Breast epithelium (tissue), 4 donors: ENCODE measurements around the gene KIAA0040. TPM values are rescaled to one million over a fixed set of nuclear protein-coding genes. Genes with fewer than 3 reads are reported as not detected.
A peak's percentile ranks its signal among the peaks of the same experiment; 100 is the strongest.

Source experiments
- DNase-seq, 2 donors: peaks; one replicate each; pipeline ENCODE4 v3.0.0-alpha.2; 2019; ENCODE audit warnings: low spot score in 2 of 2
- H3K27ac ChIP-seq, 2 donors: fragments of 200-600 bp; sonication (generic) in 1 of 2; one replicate each; pipeline ENCODE4 v1.5.1; 2016 to 2019; ENCODE audit warnings: mild to moderate bottlenecking in 1 of 2
- H3K27me3 ChIP-seq, 2 donors: fragments of 200-600 bp; sonication (generic) in 1 of 2; one replicate each; pipeline versions ENCODE4 v1.5.1 to v1.6.0; 2017 to 2019; ENCODE audit warnings: control low read depth in 1 of 2, mild to moderate bottlenecking in 1 of 2
- H3K36me3 ChIP-seq: fragments of 200-600 bp; one replicate; pipeline ENCODE4 v1.5.1; 2019
- H3K4me1 ChIP-seq, 2 donors: fragments of 200-600 bp; sonication (generic); one replicate each; pipeline ENCODE4 v1.5.1; 2016 to 2019; ENCODE audit warnings: control low read depth in 1 of 2
- H3K4me3 ChIP-seq, 3 donors: fragments of 200-600 bp; sonication (generic); 1 replicate in 2 of 3; 2 replicates in 1 of 3; pipeline ENCODE4 v1.5.1; 2016 to 2019; ENCODE audit warnings: mild to moderate bottlenecking in 3 of 3, moderate library complexity in 2 of 3
- H3K9me3 ChIP-seq, 2 donors: fragments of 200-600 bp; sonication (generic) in 1 of 2; one replicate each; pipeline ENCODE4 v1.5.1; 2016 to 2019; ENCODE audit warnings: control low read depth in 1 of 2
- POLR2A ChIP-seq: fragments of 450-650 bp; IDR thresholded peaks from one replicate; pipeline ENCODE4 v1.6.1; 2016; ENCODE audit warnings: antibody characterized with exemption, mild to moderate bottlenecking, moderate library complexity
- POLR2AphosphoS5 ChIP-seq, 3 donors: sonication (generic); formaldehyde crosslinking; IDR thresholded peaks; one replicate each; pipeline ENCODE4 v1.6.1; 2017; ENCODE audit warnings: antibody characterized with exemption in 3 of 3
- intact Hi-C: fragments of 100-400 bp; cut with DNase I; formaldehyde crosslinking; loops from one replicate; pipeline ENCODE4 v1.15.1; 2023; ENCODE audit warnings: low total_unique reads
- total RNA-seq, 3 donors: library from RNA; depleted of rRNA; stranded (reverse); fragments of >200 nt; gene quantifications; one replicate each; pipeline ENCODE4 v1.1.0, GENCODE V29; 2016
- TF ChIP-seq, protein P1 (sequence below), 3 donors: fragments of 450-650 bp; IDR thresholded peaks; one replicate each; pipeline ENCODE4 v1.5.1; 2016 to 2017; ENCODE audit warnings: antibody characterized with exemption in 3 of 3, mild to moderate bottlenecking in 3 of 3, moderate library complexity in 3 of 3

KIAA0040 gene
- total RNA-seq, 3 donors from 2014 or later: 43.6 to 160 (median 56.9) TPM

DNA sequence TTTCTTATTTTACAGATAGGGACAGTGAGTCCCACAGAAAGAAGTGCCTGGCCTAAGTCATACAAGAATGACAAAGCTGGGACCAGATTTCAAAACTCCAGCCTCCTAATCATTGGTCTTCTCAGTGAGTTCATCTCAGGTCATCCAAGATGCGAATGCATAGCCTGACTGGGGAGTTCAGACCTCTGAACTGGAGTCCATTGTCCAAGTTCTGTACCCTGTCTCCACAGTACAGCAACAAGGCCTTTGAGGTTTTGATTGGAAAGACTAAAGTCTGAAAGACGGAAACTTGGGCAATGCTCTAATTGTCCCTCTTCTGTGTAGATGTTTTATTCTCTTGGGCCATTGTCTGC, 63.0 kb downstream of the KIAA0040 start:
- no peak for DNase-seq
- Histone ChIP-seq H3K4me1 (peaks cover 4% of the 10 kb centered on the region in 2 donors), H3K27ac (peak overlapping the region in 1 of 2 donors; percentile 68), H3K27me3 (no peaks in the 10 kb centered on the region), H3K36me3 (no peaks in the 10 kb centered on the region), H3K4me3 (no peak overlapping the region), H3K9me3 (no peaks in the 10 kb centered on the region)
- intact Hi-C loops: no loop called here
- TF ChIP-seq POLR2A (no peak), POLR2AphosphoS5 (IDR thresholded peaks at IDR 0.05) (no peak)
- TF ChIP-seq, protein P1, sequence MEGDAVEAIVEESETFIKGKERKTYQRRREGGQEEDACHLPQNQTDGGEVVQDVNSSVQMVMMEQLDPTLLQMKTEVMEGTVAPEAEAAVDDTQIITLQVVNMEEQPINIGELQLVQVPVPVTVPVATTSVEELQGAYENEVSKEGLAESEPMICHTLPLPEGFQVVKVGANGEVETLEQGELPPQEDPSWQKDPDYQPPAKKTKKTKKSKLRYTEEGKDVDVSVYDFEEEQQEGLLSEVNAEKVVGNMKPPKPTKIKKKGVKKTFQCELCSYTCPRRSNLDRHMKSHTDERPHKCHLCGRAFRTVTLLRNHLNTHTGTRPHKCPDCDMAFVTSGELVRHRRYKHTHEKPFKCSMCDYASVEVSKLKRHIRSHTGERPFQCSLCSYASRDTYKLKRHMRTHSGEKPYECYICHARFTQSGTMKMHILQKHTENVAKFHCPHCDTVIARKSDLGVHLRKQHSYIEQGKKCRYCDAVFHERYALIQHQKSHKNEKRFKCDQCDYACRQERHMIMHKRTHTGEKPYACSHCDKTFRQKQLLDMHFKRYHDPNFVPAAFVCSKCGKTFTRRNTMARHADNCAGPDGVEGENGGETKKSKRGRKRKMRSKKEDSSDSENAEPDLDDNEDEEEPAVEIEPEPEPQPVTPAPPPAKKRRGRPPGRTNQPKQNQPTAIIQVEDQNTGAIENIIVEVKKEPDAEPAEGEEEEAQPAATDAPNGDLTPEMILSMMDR (IDR thresholded peaks at IDR 0.05): no peak

DNA sequence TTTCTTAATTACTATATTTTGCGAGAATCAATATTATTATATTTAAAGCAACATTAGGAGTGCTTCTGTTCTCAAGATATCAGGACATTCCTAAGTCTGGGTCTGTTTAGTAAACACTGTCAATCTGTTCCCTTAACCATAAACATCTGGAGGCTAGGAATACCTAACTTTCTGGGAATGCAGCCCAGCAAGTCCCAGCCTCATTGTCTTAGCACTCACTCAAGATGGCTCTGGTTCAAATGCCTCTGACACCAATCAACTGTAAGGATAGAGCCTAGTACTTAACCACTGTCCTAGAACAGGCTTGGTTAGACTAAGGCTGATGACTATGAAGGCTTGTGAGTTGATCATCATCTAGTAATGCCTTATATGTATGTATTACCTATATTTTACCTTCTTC, 63.4 kb downstream of the KIAA0040 start:
- Histone ChIP-seq H3K27me3 (no peaks in the 10 kb centered on the region), H3K27ac (peak overlapping the region in 1 of 2 donors; percentile 68)

DNA sequence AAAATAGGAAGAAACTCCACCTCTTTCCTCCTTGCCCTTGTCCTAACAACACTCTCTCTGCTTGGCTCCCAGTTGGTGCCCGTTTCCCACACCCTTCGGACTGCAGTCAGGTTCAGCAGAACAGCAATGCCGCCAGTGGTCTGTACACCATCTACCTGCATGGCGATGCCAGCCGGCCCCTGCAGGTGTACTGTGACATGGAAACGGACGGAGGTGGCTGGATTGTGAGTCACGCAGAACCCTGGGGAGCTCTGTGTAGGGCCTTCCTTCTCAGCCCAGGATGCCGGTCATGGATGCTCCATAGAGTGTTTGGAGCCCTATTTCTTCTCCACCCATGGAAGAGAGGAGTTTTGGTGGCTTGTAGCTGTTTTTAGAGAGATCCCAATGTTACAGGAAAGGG, 64.1 kb downstream of the KIAA0040 start:
- Histone ChIP-seq H3K9me3 (no peaks in the 10 kb centered on the region), H3K27me3 (no peaks in the 10 kb centered on the region), H3K36me3 (no peaks in the 10 kb centered on the region), H3K4me1 (peaks cover 4% of the 10 kb centered on the region in 2 donors), H3K4me3 (no peak overlapping the region), H3K27ac (no peak overlapping the region)
- intact Hi-C loops: no loop called here
- TF ChIP-seq POLR2A: no peak
- TF ChIP-seq, protein P1 (IDR thresholded peaks at IDR 0.05): no peak
- DNase-seq: no peak

More for the DNA sequence above, 63.4 kb downstream of the KIAA0040 start:
- Histone ChIP-seq H3K36me3 (no peaks in the 10 kb centered on the region), H3K4me1 (peaks cover 4% of the 10 kb centered on the region in 2 donors), H3K4me3 (no peak overlapping the region), H3K9me3 (no peaks in the 10 kb centered on the region)
- intact Hi-C loops: no loop called here
- no peak for DNase-seq
- no peak for TF ChIP-seq POLR2AphosphoS5 (IDR thresholded peaks at IDR 0.05)
- TF ChIP-seq, protein P1 (IDR thresholded peaks at IDR 0.05): no peak
- TF ChIP-seq POLR2A: no peak

DNA sequence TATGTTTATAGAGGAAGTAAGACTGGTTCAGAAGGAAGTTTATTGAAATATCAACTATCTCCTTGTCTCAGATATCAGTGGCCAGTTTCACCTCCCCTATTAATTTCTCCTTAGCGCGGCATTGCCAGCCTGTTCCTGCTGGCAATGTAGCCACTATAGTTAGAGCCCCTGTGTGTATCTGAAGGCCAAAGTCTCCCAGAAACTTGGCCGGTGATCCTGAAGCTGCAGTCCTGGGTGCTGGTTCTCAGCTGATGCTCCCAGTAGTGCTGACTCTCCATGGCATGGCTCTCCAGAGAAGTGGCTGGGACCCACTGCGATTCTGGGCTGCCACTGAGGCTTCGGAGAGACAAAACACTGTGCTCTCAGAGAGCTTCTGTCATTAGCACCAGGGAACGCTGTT, 65.0 kb downstream of the KIAA0040 start:
- H3K36me3 ChIP-seq: no peaks in the 10 kb centered on the region
- no peak for DNase-seq
- TF ChIP-seq POLR2AphosphoS5 (IDR thresholded peaks at IDR 0.05): no peak
- TF ChIP-seq POLR2A: no peak
- TF ChIP-seq, protein P1 (IDR thresholded peaks at IDR 0.05): no peak
- H3K27ac ChIP-seq: no peak overlapping the region
- peaks cover 4% of the 10 kb centered on the region in 2 donors for H3K4me1 ChIP-seq
- intact Hi-C loops: no loop called here
- H3K9me3 ChIP-seq: no peaks in the 10 kb centered on the region
- no peaks in the 10 kb centered on the region for H3K27me3 ChIP-seq
- H3K4me3 ChIP-seq: no peak overlapping the region

DNA sequence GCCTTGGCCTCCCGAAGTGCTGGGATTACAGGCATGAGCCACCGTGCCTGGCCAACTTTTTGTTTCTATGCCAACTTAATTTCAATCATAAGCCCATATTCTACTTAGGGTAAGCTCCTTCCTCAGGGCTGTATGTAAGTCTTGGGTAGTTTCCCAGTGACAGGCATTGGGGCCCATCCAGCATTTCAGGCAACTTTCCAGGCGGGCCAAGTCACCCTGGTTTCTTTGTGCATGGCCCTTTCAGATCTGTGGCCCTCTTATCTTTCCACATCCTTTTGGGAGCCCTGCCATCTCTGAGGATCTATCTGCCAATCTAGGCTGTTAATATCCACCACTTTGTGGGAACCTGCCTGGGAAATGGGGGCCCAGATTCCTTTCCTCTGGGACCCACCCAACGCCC, 66.2 kb downstream of the KIAA0040 start:
- H3K9me3 ChIP-seq: no peaks in the 10 kb centered on the region
- H3K27ac ChIP-seq: peak overlapping the region in 1 of 2 donors; percentile 38
- no peaks in the 10 kb centered on the region for H3K27me3 ChIP-seq
- H3K36me3 ChIP-seq: no peaks in the 10 kb centered on the region
- peaks cover 4% of the 10 kb centered on the region in 2 donors for H3K4me1 ChIP-seq
- intact Hi-C loops: no loop called here
- TF ChIP-seq, protein P1 (IDR thresholded peaks at IDR 0.05): no peak
- no peak for TF ChIP-seq POLR2A
- no peak for TF ChIP-seq POLR2AphosphoS5 (IDR thresholded peaks at IDR 0.05)
- no peak overlapping the region for H3K4me3 ChIP-seq
- DNase-seq: no peak
